Right atrium auricular region (tissue), 2 donors: ENCODE data around the gene TEX22. TPM values are rescaled to one million over a fixed set of nuclear protein-coding genes. Genes with fewer than 3 reads are reported as not detected.

ENCODE experiments used
- DNase-seq: peaks from one replicate; pipeline ENCODE4 v3.0.0-alpha.2; 2019; ENCODE audit warnings: low spot score
- H3K27ac ChIP-seq, 2 donors: fragments of 200-600 bp; sonication (generic); 1 replicate in 1 of 2; 2 replicates in 1 of 2; pipeline ENCODE4 v1.5.1; 2016 to 2019
- H3K27me3 ChIP-seq, 2 donors: fragments of 200-600 bp; sonication (generic); one replicate each; pipeline versions ENCODE4 v1.5.1 to v1.6.0; 2017 to 2019
- H3K36me3 ChIP-seq: fragments of 200-600 bp; sonication (generic); one replicate; pipeline ENCODE4 v1.5.1; 2016
- H3K4me1 ChIP-seq, 2 donors: fragments of 200-600 bp; sonication (generic); one replicate each; pipeline versions ENCODE4 v1.5.1 to v1.6.0; 2017 to 2019
- H3K4me3 ChIP-seq, 2 donors: fragments of 200-600 bp; sonication (generic); 1 replicate in 1 of 2; 2 replicates in 1 of 2; pipeline ENCODE4 v1.5.1; 2017 to 2019; ENCODE audit warnings: mild to moderate bottlenecking in 1 of 2, moderate library complexity in 1 of 2
- H3K9me3 ChIP-seq, 2 donors: fragments of 200-600 bp; sonication (generic); one replicate each; pipeline ENCODE4 v1.5.1; 2019
- total RNA-seq, 2 donors: library from RNA; depleted of rRNA; stranded (reverse); fragments of >200 nt; gene quantifications; one replicate each; pipeline ENCODE4 v1.1.0, GENCODE V29; 2016
- TF ChIP-seq, protein P1 (sequence below), 2 donors: fragments of 200-600 bp; sonication (generic); IDR thresholded peaks; one replicate each; pipeline ENCODE4 v1.5.1; 2019; ENCODE audit warnings: antibody characterized with exemption in 2 of 2

The TEX22 gene
- total RNA-seq, 2 donors from 2014 or later: 0.16 TPM; not detected in 1

DNA sequence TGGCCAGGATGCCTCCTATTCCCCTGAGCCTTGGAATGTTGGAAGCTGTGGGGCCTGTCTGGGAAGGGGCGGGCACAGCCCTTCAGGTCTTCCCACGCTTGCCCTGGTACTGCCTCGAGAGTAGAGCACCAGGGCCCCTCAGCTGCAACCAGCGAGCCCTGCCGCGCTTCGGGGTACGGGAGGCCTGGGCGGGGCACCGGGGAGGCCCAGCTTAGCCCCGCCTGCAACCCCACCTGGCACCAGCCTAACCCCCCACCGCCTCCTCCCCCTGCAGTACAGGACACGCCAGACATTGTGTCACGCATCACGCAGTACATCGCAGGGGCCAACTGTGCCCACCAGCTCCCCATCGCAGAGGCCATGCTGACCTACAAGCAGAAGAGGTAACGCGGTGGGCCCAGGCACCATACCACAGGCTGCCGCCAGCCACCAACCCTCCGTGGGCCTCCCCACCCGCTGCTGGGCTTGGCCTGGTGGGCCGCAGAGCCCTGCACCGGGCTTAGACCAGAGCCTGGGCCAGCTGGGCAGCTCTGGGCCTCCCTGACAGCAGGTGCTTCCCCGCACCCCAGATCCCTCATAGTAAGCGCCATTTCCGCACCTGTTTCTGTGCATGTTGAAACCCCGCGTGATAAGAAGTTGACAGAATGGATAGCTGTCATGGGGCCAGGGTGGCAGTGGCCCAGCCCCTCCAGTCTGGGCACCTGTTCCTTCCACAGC is 13.6 kb upstream of the TEX22 start:
- H3K9me3 ChIP-seq: no peaks in the 10 kb centered on the region
- TF ChIP-seq, protein P1, sequence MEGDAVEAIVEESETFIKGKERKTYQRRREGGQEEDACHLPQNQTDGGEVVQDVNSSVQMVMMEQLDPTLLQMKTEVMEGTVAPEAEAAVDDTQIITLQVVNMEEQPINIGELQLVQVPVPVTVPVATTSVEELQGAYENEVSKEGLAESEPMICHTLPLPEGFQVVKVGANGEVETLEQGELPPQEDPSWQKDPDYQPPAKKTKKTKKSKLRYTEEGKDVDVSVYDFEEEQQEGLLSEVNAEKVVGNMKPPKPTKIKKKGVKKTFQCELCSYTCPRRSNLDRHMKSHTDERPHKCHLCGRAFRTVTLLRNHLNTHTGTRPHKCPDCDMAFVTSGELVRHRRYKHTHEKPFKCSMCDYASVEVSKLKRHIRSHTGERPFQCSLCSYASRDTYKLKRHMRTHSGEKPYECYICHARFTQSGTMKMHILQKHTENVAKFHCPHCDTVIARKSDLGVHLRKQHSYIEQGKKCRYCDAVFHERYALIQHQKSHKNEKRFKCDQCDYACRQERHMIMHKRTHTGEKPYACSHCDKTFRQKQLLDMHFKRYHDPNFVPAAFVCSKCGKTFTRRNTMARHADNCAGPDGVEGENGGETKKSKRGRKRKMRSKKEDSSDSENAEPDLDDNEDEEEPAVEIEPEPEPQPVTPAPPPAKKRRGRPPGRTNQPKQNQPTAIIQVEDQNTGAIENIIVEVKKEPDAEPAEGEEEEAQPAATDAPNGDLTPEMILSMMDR (IDR thresholded peaks at IDR 0.05): no peak
- H3K4me1 ChIP-seq: peaks cover 0 to 4% of the 10 kb centered on the region in 2 donors
- no peak for DNase-seq
- H3K27ac ChIP-seq: no peak overlapping the region
- H3K36me3 ChIP-seq: peaks cover 39% of the 10 kb centered on the region
- no peak overlapping the region for H3K4me3 ChIP-seq
- no peaks in the 10 kb centered on the region for H3K27me3 ChIP-seq

DNA sequence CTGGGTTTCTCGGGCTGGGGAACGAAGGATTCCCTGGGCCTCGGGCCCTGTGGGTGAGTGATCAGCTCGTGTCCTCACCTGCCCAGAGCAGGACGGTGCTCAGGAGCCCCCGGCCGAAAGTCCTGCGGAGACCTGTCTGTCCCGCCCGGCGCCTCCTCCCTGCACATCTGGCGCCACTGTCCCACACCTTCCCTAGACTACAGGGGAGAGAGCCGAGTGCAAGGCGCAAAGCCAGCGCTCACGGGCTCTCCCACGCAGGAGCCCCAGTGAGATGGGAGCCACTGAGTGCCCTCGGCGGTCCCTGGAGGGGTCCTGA is 13.1 kb upstream of the TEX22 start:
- H3K9me3 ChIP-seq: no peaks in the 10 kb centered on the region
- H3K36me3 ChIP-seq: peaks cover 37% of the 10 kb centered on the region
- no peak overlapping the region for H3K27ac ChIP-seq
- no peak overlapping the region for H3K4me3 ChIP-seq
- TF ChIP-seq, protein P1 (IDR thresholded peaks at IDR 0.05): no peak
- peaks cover 0 to 9% of the 10 kb centered on the region in 2 donors for H3K4me1 ChIP-seq
- no peak for DNase-seq
- H3K27me3 ChIP-seq: no peaks in the 10 kb centered on the region

DNA sequence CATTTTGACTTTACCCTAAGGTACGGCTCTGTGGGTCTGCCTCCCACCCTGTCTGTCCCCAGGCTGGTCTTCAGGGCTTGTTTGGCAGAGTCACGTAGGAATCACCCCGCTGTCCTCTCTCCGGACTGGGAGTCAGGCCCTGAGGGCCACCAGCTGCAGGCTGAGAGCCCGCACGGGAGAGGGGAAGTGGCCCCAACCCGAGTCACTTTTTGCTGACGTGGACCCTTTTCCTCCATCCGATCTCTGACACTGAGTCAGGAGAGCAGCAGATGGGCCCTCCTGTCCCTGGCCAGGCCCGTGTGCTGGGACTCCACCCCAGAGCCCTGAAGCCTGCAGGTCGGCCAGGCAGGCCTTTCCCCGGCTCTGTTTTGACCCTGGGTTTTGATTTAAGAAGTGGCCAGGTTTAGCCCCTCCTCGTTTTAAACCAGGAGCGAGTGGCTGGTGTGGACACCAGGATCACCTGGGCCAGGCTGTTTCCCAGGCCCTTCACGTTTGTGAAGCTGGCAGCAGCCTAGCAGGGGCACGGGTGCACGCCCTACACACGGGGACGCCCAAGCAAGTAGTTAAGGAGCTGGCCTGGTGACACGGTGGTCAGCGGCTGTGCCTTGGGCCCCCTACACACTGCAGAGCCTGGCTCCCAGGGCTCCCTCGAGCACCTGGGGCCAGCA is 12.5 kb upstream of the TEX22 start:
- H3K4me1 ChIP-seq: peaks cover 0 to 9% of the 10 kb centered on the region in 2 donors
- no peaks in the 10 kb centered on the region for H3K9me3 ChIP-seq
- TF ChIP-seq, protein P1 (IDR thresholded peaks at IDR 0.05): no peak
- H3K4me3 ChIP-seq: no peak overlapping the region
- DNase-seq: no peak
- no peaks in the 10 kb centered on the region for H3K27me3 ChIP-seq
- no peak overlapping the region for H3K27ac ChIP-seq
- peaks cover 32% of the 10 kb centered on the region for H3K36me3 ChIP-seq

DNA sequence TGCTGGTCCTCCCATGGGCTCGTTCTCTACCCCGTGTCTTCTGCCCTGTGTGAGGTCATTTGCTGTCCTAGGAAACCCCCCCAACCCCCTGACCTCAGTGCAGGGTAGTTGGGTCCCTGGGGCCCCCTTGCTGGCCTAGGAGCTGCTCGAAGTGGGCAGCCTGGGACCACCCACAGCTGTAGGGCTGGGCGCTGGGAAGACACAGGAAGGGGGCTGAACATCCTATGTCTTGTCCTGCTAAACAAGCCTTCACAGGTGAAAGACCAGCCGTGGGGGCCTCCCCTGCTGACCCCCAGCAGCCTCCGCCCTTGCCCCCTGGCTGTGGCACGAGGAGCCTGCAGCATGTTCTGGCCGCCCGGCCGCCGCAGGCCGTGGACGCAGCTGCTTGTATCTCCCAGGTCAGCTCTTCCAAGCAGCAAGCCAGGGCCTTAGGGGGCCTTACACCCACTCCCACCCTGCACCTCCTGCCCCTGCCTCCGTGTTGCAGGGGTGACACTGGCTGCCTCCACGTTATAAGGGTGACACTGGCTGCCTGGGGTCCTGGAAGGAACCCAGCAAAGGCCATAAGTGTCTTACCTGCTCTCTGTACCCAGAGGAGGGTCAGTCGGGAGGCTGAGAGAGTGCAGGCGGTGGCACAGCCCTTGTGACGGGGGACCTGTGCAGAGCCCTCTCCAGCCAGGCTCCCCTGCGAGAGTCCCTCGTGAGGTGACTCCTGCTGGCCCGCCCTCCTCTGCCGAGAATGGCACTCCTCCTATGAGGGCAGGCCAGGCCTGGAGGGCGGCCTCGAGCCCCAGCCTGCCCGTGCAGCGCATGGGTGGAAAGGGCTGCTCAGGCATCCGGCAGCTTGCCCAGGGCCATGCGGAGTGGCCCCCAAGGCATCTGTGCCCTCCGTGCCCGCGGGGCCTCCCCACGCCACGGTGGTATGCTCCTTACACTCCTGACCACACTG is 11.5 kb upstream of the TEX22 start:
- no peak overlapping the region for H3K4me3 ChIP-seq
- H3K36me3 ChIP-seq: peaks cover 29% of the 10 kb centered on the region
- H3K4me1 ChIP-seq: peaks cover 0 to 9% of the 10 kb centered on the region in 2 donors
- TF ChIP-seq, protein P1 (IDR thresholded peaks at IDR 0.05): no peak
- no peak for DNase-seq
- no peaks in the 10 kb centered on the region for H3K27me3 ChIP-seq
- no peak overlapping the region for H3K27ac ChIP-seq
- no peaks in the 10 kb centered on the region for H3K9me3 ChIP-seq

DNA sequence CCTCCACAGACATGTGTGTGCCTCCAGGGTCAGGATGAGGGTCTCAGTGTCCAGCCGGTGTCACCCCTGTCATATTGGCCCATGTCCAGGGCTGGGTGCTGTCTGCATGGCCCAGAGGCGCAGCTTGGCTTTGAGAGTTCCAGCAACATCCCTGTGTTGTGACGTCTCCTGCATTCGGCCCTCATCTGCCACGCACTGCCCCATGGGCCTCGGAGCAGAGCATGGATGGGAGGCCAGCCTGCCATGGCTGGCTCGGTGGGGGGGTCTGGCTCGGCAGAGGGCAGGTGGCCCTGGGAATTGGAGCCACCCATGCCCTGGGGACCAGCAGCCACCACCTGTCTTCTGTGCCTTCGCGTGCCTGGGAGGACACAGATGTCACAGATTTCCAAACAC is 10.8 kb upstream of the TEX22 start:
- no peaks in the 10 kb centered on the region for H3K27me3 ChIP-seq
- no peaks in the 10 kb centered on the region for H3K9me3 ChIP-seq
- no peak overlapping the region for H3K4me3 ChIP-seq
- DNase-seq: no peak
- peaks cover 27% of the 10 kb centered on the region for H3K36me3 ChIP-seq
- peaks cover 0 to 9% of the 10 kb centered on the region in 2 donors for H3K4me1 ChIP-seq
- TF ChIP-seq, protein P1 (IDR thresholded peaks at IDR 0.05): no peak
- no peak overlapping the region for H3K27ac ChIP-seq
